Liver (tissue), 9 donors: Measurements from ENCODE around the gene DST. TPM values are rescaled to one million over a fixed set of nuclear protein-coding genes. Genes with fewer than 3 reads are reported as not detected.

ENCODE experiments used
- DNase-seq: peaks from one replicate; pipeline ENCODE4 v3.0.0-alpha.2; 2017; ENCODE audit warnings: low spot score
- H3K27ac ChIP-seq, 2 donors: one replicate each; pipeline ENCODE4 v1.7.0; 2013; ENCODE audit warnings: inconsistent platforms in 2 of 2, low read length in 2 of 2, control low read depth in 1 of 2, low read depth in 1 of 2, mild to moderate bottlenecking in 1 of 2
- H3K27me3 ChIP-seq, 4 donors: one replicate each; pipeline versions ENCODE4 v1.6.1 to v1.7.0; 2013; ENCODE audit warnings: low read length in 3 of 4, inconsistent platforms in 1 of 4, mild to moderate bottlenecking in 1 of 4, moderate library complexity in 1 of 4; ENCODE audit not compliant: control insufficient read depth in 4 of 4, insufficient read depth in 4 of 4
- H3K36me3 ChIP-seq, 4 donors: one replicate each; pipeline versions ENCODE4 v1.6.1 to v1.7.0; 2013; ENCODE audit warnings: low read length in 3 of 4, mild to moderate bottlenecking in 3 of 4, low read depth in 1 of 4, moderate library complexity in 1 of 4; ENCODE audit not compliant: control insufficient read depth in 4 of 4, insufficient read depth in 3 of 4
- H3K4me1 ChIP-seq, 4 donors: one replicate each; pipeline versions ENCODE4 v1.6.1 to v1.7.0; 2013; ENCODE audit warnings: low read length in 3 of 4, mild to moderate bottlenecking in 3 of 4, moderate library complexity in 1 of 4; ENCODE audit not compliant: control insufficient read depth in 4 of 4, insufficient read depth in 4 of 4
- H3K4me3 ChIP-seq, 3 donors: one replicate each; pipeline versions ENCODE4 v1.6.1 to v1.7.0; 2013; ENCODE audit warnings: low read length in 3 of 3, control low read depth in 1 of 3, low read depth in 1 of 3, mild to moderate bottlenecking in 1 of 3
- H3K9ac ChIP-seq, 2 donors: one replicate each; pipeline ENCODE4 v1.7.0; 2013; ENCODE audit warnings: low read length in 2 of 2, mild to moderate bottlenecking in 2 of 2, moderate library complexity in 2 of 2, control low read depth in 1 of 2, low read depth in 1 of 2
- H3K9me3 ChIP-seq, 4 donors: one replicate each; pipeline versions ENCODE4 v1.6.1 to v1.7.0; 2013; ENCODE audit warnings: low read length in 3 of 4; ENCODE audit not compliant: control insufficient read depth in 4 of 4
- EGR1 ChIP-seq, 2 donors: IDR thresholded peaks; 2 replicates each; pipeline ENCODE4 v1.6.1; 2016 to 2018; ENCODE audit warnings: antibody characterized with exemption in 2 of 2, low read depth in 2 of 2
- FOXA1 ChIP-seq: IDR thresholded peaks from 2 replicates; pipeline ENCODE4 v1.6.1; 2016; ENCODE audit warnings: antibody characterized with exemption
- HNF4A ChIP-seq, 2 donors: conservative IDR thresholded peaks; 2 replicates each; pipeline ENCODE4 v1.6.1; 2016; ENCODE audit warnings: antibody characterized with exemption in 2 of 2, mild to moderate bottlenecking in 2 of 2
- MAX ChIP-seq: IDR thresholded peaks from 2 replicates; pipeline ENCODE4 v1.6.1; 2016; ENCODE audit warnings: antibody characterized with exemption
- RAD21 ChIP-seq, 2 donors: IDR thresholded peaks; 2 replicates each; pipeline ENCODE4 v1.6.1; 2016; ENCODE audit warnings: antibody characterized with exemption in 2 of 2, mild to moderate bottlenecking in 2 of 2
- REST ChIP-seq: IDR thresholded peaks from 2 replicates; pipeline ENCODE4 v1.6.1; 2016; ENCODE audit warnings: antibody characterized with exemption, mild to moderate bottlenecking
- SP1 ChIP-seq: IDR thresholded peaks from 2 replicates; pipeline ENCODE4 v1.6.1; 2018; ENCODE audit warnings: antibody characterized with exemption, mild to moderate bottlenecking
- ZBTB33 ChIP-seq: IDR thresholded peaks from 2 replicates; pipeline ENCODE4 v1.6.1; 2016; ENCODE audit warnings: antibody characterized with exemption
- WGBS: extraction: QIAGEN DNeasy Blood & Tissue Kit; methylation state at CpG from one replicate; pipeline ENCODE4 v1.1.7; 2013; 5-methylcytosine and 5-hydroxymethylcytosine counted together
- polyA plus RNA-seq, 2 donors: library from polyadenylated mRNA; stranded (reverse) in 1 of 2; unstranded in 1 of 2; fragments of 200-250 nt in 1 of 2; fragments of >200 nt in 1 of 2; fragmentation: Nextera tagmentation in 1 of 2; extraction: Ambion mirVana in 1 of 2; gene quantifications; one replicate each; pipeline versions ENCODE4 v1.2.1 to v1.2.3, GENCODE V29; 2013 to 2015
- total RNA-seq, 2 donors: library from RNA; depleted of rRNA; stranded (reverse); fragments of >200 nt; gene quantifications; one replicate each; pipeline ENCODE4 v1.2.3, GENCODE V29; 2014
- donor health status: healthy.
- donor health status: healthy.
- donor health status: healthy.
- donor health status: healthy.
- donor health status: healthy.

The DST gene
- total and polyA plus RNA-seq, 4 donors: 30.5 to 234 (median 86.7) TPM

GRCh38 chr6:56474532-56474931, 168.2 kb downstream of the DST start:
- Histone ChIP-seq H3K9me3 (no peaks in the 10 kb centered on the region), H3K4me3 (no peak overlapping the region), H3K36me3 (peaks cover 4 to 44% (median 33%) of the 10 kb centered on the region in 4 donors), H3K27me3 (no peaks in the 10 kb centered on the region), H3K27ac (no peak overlapping the region), H3K4me1 (peaks cover 3 to 40% (median 32%) of the 10 kb centered on the region in 4 donors), H3K9ac (no peak overlapping the region)
- no peak for TF ChIP-seq HNF4A (conservative IDR thresholded peaks at IDR 0.05)
- no peak for TF ChIP-seq EGR1 (IDR thresholded peaks at IDR 0.05; ENCODE audit: low read depth in 2 of 2)
- no peak for TF ChIP-seq REST
- TF ChIP-seq SP1: no peak
- TF ChIP-seq FOXA1: no peak
- no peak for TF ChIP-seq ZBTB33
- no peak for TF ChIP-seq MAX
- DNase-seq: no peak
- 89% methylated on average over 1 of the region's 1 CpG for WGBS

GRCh38 chr6:56463443-56463842, 179.2 kb downstream of the DST start:
- no peak for DNase-seq
- peaks cover 17 to 70% (median 51%) of the 10 kb centered on the region in 4 donors for H3K36me3 ChIP-seq
- no peaks in the 10 kb centered on the region for H3K9me3 ChIP-seq
- H3K27ac ChIP-seq: no peak overlapping the region
- no peak overlapping the region for H3K9ac ChIP-seq
- H3K27me3 ChIP-seq: no peaks in the 10 kb centered on the region
- H3K4me3 ChIP-seq: no peak overlapping the region
- H3K4me1 ChIP-seq: no peaks in the 10 kb centered on the region
- 96% methylated on average over 13 of the region's 13 CpGs for WGBS
- no peak for TF ChIP-seq REST
- TF ChIP-seq SP1: no peak
- no peak for TF ChIP-seq FOXA1
- TF ChIP-seq RAD21 (IDR thresholded peaks at IDR 0.05): no peak
